H1 (cell line): Measurements from ENCODE around the gene MAMSTR. TPM values are rescaled to one million over a fixed set of nuclear protein-coding genes. Genes with fewer than 3 reads are reported as not detected.
A peak's percentile ranks its signal among the peaks of the same experiment; 100 is the strongest.

Experiments
- CTCF ChIA-PET: fragments of 300-600 bp; sonication (Branson Sonifier 250); formaldehyde crosslinking; loops from one replicate; lab custom pipeline; 2021; ENCODE audit not compliant: partially characterized antibody; lab: Charles Lee
- POLR2A ChIA-PET: fragments of 300-600 bp; sonication (Branson Sonifier 250); formaldehyde crosslinking; loops from one replicate; lab custom pipeline; 2021; ENCODE audit warnings: inconsistent platforms; ENCODE audit not compliant: partially characterized antibody; lab: Charles Lee
- DNase-seq, 2 experiments: peaks; one replicate each; pipeline versions ENCODE4 v3.0.0 to v3.0.0-alpha.2; 2010 to 2022; ENCODE audit warnings: low spot score in 2 of 2, low read depth in 1 of 2, mixed read lengths in 1 of 2
- FAIRE-seq: peaks from 2 replicates; lab custom pipeline; 2011; peaks lifted over from hg19 to GRCh38; lab: Jason Lieb, UNC
- H2AFZ ChIP-seq: 2 replicates; pipeline ENCODE4 v1.8.1; 2012; ENCODE audit warnings: low read length, inconsistent platforms
- H2AK5ac ChIP-seq: 2 replicates; pipeline ENCODE4 v1.6.1; 2013; ENCODE audit warnings: low read depth, low read length
- H2BK120ac ChIP-seq: replicated peaks from 2 replicates; pipeline ENCODE3; 2013; ENCODE audit warnings: low read depth, low read length, inconsistent platforms
- H2BK12ac ChIP-seq: 2 replicates; pipeline ENCODE4 v1.6.1; 2013; ENCODE audit warnings: low read depth, low read length
- H2BK15ac ChIP-seq: 2 replicates; pipeline ENCODE4 v1.6.1; 2013; ENCODE audit warnings: low read length
- H2BK20ac ChIP-seq: 2 replicates; pipeline ENCODE4 v1.6.1; 2013; ENCODE audit warnings: low read length
- H2BK5ac ChIP-seq: 2 replicates; pipeline ENCODE4 v1.6.1; 2013; ENCODE audit warnings: low read depth, low read length
- H3K14ac ChIP-seq: 2 replicates; pipeline ENCODE4 v1.6.1; 2013; ENCODE audit warnings: inconsistent platforms; ENCODE audit not compliant: insufficient read length
- H3K18ac ChIP-seq: 2 replicates; pipeline ENCODE4 v1.6.1; 2013; ENCODE audit warnings: low read length; ENCODE audit errors: extremely low read depth
- H3K23ac ChIP-seq: 2 replicates; pipeline ENCODE4 v1.6.1; 2013; ENCODE audit warnings: inconsistent platforms; ENCODE audit not compliant: insufficient read length
- H3K23me2 ChIP-seq: 2 replicates; pipeline ENCODE4 v1.6.1; 2013; ENCODE audit warnings: low read depth, low read length
- H3K27ac ChIP-seq: 2 replicates; pipeline ENCODE4 v1.6.1; 2011; ENCODE audit warnings: low read depth, low read length, inconsistent platforms
- H3K27me3 ChIP-seq, 4 experiments: replicated peaks in 1 of 4; 1 replicate in 1 of 4; 2 replicates in 3 of 4; pipeline versions ENCODE4 v1.6.1 to v1.8.1; 2011 to 2013; ENCODE audit warnings: low read length in 3 of 4, mild to moderate bottlenecking in 3 of 4, inconsistent platforms in 2 of 4, mixed read lengths in 2 of 4, moderate library complexity in 1 of 4; ENCODE audit not compliant: control insufficient read depth in 3 of 4, insufficient read depth in 3 of 4; ENCODE audit errors: extremely low read depth in 1 of 4
- H3K36me3 ChIP-seq, 4 experiments: 2 replicates each; pipeline versions ENCODE4 v1.6.1 to v1.8.1; 2011 to 2013; ENCODE audit warnings: mild to moderate bottlenecking in 4 of 4, low read length in 3 of 4, moderate library complexity in 2 of 4, control low read depth in 1 of 4, inconsistent platforms in 1 of 4; ENCODE audit not compliant: insufficient read depth in 4 of 4, control insufficient read depth in 2 of 4
- H3K4ac ChIP-seq: replicated peaks from 2 replicates; pipeline ENCODE3; 2013; ENCODE audit warnings: low read length, low read depth, mixed read lengths, inconsistent platforms; ENCODE audit not compliant: insufficient read length
- H3K4me1 ChIP-seq, 4 experiments: replicated peaks in 1 of 4; 1 replicate in 1 of 4; 2 replicates in 3 of 4; pipeline versions ENCODE4 v1.6.1 to v1.8.1; 2011 to 2013; ENCODE audit warnings: low read length in 3 of 4, inconsistent platforms in 2 of 4, mixed read lengths in 1 of 4; ENCODE audit not compliant: insufficient read depth in 4 of 4, control insufficient read depth in 3 of 4
- H3K4me2 ChIP-seq, 2 experiments: 2 replicates each; pipeline versions ENCODE4 v1.6.1 to v1.8.1; 2011 to 2013; ENCODE audit warnings: low read depth in 2 of 2, low read length in 2 of 2, control low read depth in 1 of 2, inconsistent platforms in 1 of 2, mild to moderate bottlenecking in 1 of 2; ENCODE audit not compliant: insufficient read depth in 1 of 2
- H3K4me3 ChIP-seq, 4 experiments: fragments of 200-600, 300-600 bp in 1 of 4; sonication (generic), shearing (Covaris generic), sonication (Bioruptor Twin) in 1 of 4; 2 replicates each; pipeline versions ENCODE4 v1.5.1 to v1.8.1; 2011 to 2016; ENCODE audit warnings: low read length in 4 of 4, low read depth in 3 of 4, control low read depth in 2 of 4, inconsistent platforms in 2 of 4, mild to moderate bottlenecking in 2 of 4, mixed read lengths in 1 of 4, moderate library complexity in 1 of 4; ENCODE audit not compliant: insufficient read depth in 2 of 4; ENCODE audit errors: extremely low read depth in 1 of 4
- H3K56ac ChIP-seq: replicated peaks from 2 replicates; pipeline ENCODE3; 2013; ENCODE audit warnings: low read depth, mild to moderate bottlenecking, mixed read lengths, low read length, inconsistent platforms; ENCODE audit not compliant: insufficient read length
- H3K79me1 ChIP-seq: 2 replicates; pipeline ENCODE4 v1.6.1; 2013; ENCODE audit warnings: low read depth, low read length, control low read depth
- H3K79me2 ChIP-seq, 2 experiments: 2 replicates each; pipeline versions ENCODE4 v1.6.1 to v1.8.1; 2012 to 2013; ENCODE audit warnings: low read length in 2 of 2, mild to moderate bottlenecking in 2 of 2, inconsistent platforms in 1 of 2; ENCODE audit not compliant: insufficient read depth in 2 of 2, control insufficient read depth in 1 of 2
- H3K9ac ChIP-seq, 4 experiments: replicated peaks in 1 of 4; 1 replicate in 1 of 4; 2 replicates in 3 of 4; pipeline versions ENCODE4 v1.6.1 to v1.8.1; 2011 to 2013; ENCODE audit warnings: low read depth in 3 of 4, low read length in 3 of 4, control low read depth in 2 of 4, mild to moderate bottlenecking in 2 of 4, moderate library complexity in 2 of 4, inconsistent platforms in 1 of 4; ENCODE audit errors: extremely low read depth in 1 of 4
- H3K9me3 ChIP-seq, 2 experiments: 2 replicates each; pipeline versions ENCODE4 v1.6.1 to v1.8.1; 2012 to 2013; ENCODE audit warnings: mild to moderate bottlenecking in 2 of 2, moderate library complexity in 2 of 2, control low read depth in 1 of 2, inconsistent platforms in 1 of 2, low read depth in 1 of 2, low read length in 1 of 2, mixed read lengths in 1 of 2; ENCODE audit not compliant: insufficient read depth in 2 of 2
- H4K20me1 ChIP-seq, 2 experiments: replicated peaks in 1 of 2; 2 replicates each; pipeline versions ENCODE3 to v1.8.1; 2011 to 2013; ENCODE audit warnings: inconsistent platforms in 2 of 2, low read length in 2 of 2, mild to moderate bottlenecking in 1 of 2; ENCODE audit not compliant: insufficient read depth in 2 of 2, control insufficient read depth in 1 of 2
- H4K5ac ChIP-seq: 2 replicates; pipeline ENCODE4 v1.6.1; 2013; ENCODE audit warnings: low read length, low read depth, mixed read lengths, inconsistent platforms; ENCODE audit not compliant: insufficient read length
- H4K8ac ChIP-seq: 2 replicates; pipeline ENCODE4 v1.8.0; 2013; ENCODE audit warnings: mild to moderate bottlenecking, moderate library complexity, low read length, inconsistent platforms; ENCODE audit not compliant: insufficient read depth; ENCODE audit errors: extremely low read depth
- H4K91ac ChIP-seq: replicated peaks from 2 replicates; pipeline ENCODE3; 2013; ENCODE audit warnings: low read length, mixed read lengths, inconsistent platforms; ENCODE audit not compliant: insufficient read length
- ATF2 ChIP-seq: IDR thresholded peaks from 2 replicates; pipeline ENCODE4 v1.6.1; 2012; ENCODE audit warnings: low read length, inconsistent platforms
- GABPA ChIP-seq: IDR thresholded peaks from 2 replicates; pipeline ENCODE4 v1.6.1; 2011; ENCODE audit warnings: mild to moderate bottlenecking, low read length, moderate library complexity, borderline replicate concordance; ENCODE audit not compliant: insufficient read depth
- JUN ChIP-seq: IDR thresholded peaks from 2 replicates; pipeline ENCODE4 v1.6.1; 2011; ENCODE audit warnings: low read depth, mild to moderate bottlenecking, improper control_type of control experiment, low read length
- MAFK ChIP-seq: IDR thresholded peaks from 2 replicates; pipeline ENCODE4 v1.6.1; 2012; ENCODE audit warnings: low read depth, mild to moderate bottlenecking, improper control_type of control experiment, low read length
- NRF1 ChIP-seq: IDR thresholded peaks from 2 replicates; pipeline ENCODE4 v1.6.1; 2011; ENCODE audit warnings: mild to moderate bottlenecking, low read depth, low read length, improper control_type of control experiment
- POU5F1 ChIP-seq: IDR thresholded peaks from 2 replicates; pipeline ENCODE4 v1.6.1; 2011; ENCODE audit warnings: low read depth, mild to moderate bottlenecking, low read length, moderate library complexity
- SAP30 ChIP-seq: fragments of 300-600 bp; sonication (generic); IDR thresholded peaks from 2 replicates; pipeline ENCODE4 v1.7.1; 2012; ENCODE audit warnings: low read length, moderate library complexity, mild to moderate bottlenecking, inconsistent platforms; ENCODE audit not compliant: insufficient read depth, insufficient replicate concordance
- SIRT6 ChIP-seq: IDR thresholded peaks from one replicate; pipeline ENCODE4 v1.7.1; 2012; ENCODE audit warnings: low read length, inconsistent platforms
- TEAD4 ChIP-seq: IDR thresholded peaks from 2 replicates; pipeline ENCODE4 v1.6.1; 2012; ENCODE audit warnings: low read depth, low read length, inconsistent platforms, mixed read lengths
- whole genome bisulfite sequencing, 2 experiments: shearing (Covaris generic) in 1 of 2; methylation state at CpG; one replicate each; pipeline versions ENCODE4 v1.1.6 to v1.1.7; 2013 to 2015; ENCODE audit warnings: low lambda C conversion rate in 2 of 2, mixed read lengths in 2 of 2, inconsistent platforms in 1 of 2, low coverage in 1 of 2, missing lambda C conversion rate in 1 of 2; ENCODE audit not compliant: insufficient replicate concordance in 2 of 2, insufficient coverage in 1 of 2, insufficient read length in 1 of 2; ENCODE audit errors: extremely low coverage in 1 of 2, missing lambda C conversion rate in 1 of 2; 5-methylcytosine and 5-hydroxymethylcytosine counted together
- polyA plus RNA-seq, 7 experiments: library from polyadenylated mRNA; depleted of rRNA in 3 of 7; stranded (reverse) in 5 of 7; unstranded in 2 of 7; fragments of >200 nt in 5 of 7; fragments of 200-250 nt in 2 of 7; gene quantifications; 1 replicate in 5 of 7; 2 replicates in 1 of 7; 4 replicates in 1 of 7; pipeline versions ENCODE4 v1.2.1 to v1.2.3, GENCODE V29; 2011 to 2013; ENCODE audit warnings: missing spikeins in 2 of 7, mixed read lengths in 2 of 7
- total RNA-seq: library from RNA; stranded (reverse); fragmentation: NEBNext Ultra II Directional; extraction: Animal tissue kit (Norgen Biotek cat#: 25700); gene quantifications from 2 replicates; pipeline ENCODE4 v1.2.1, GENCODE V29; 2021

The MAMSTR gene
- total and polyA plus RNA-seq, 2 of the 8 experiments (the other 6 are each of a cell fraction or from before 2014, with no cell fraction given): 2.0 to 2.3 TPM

DNA sequence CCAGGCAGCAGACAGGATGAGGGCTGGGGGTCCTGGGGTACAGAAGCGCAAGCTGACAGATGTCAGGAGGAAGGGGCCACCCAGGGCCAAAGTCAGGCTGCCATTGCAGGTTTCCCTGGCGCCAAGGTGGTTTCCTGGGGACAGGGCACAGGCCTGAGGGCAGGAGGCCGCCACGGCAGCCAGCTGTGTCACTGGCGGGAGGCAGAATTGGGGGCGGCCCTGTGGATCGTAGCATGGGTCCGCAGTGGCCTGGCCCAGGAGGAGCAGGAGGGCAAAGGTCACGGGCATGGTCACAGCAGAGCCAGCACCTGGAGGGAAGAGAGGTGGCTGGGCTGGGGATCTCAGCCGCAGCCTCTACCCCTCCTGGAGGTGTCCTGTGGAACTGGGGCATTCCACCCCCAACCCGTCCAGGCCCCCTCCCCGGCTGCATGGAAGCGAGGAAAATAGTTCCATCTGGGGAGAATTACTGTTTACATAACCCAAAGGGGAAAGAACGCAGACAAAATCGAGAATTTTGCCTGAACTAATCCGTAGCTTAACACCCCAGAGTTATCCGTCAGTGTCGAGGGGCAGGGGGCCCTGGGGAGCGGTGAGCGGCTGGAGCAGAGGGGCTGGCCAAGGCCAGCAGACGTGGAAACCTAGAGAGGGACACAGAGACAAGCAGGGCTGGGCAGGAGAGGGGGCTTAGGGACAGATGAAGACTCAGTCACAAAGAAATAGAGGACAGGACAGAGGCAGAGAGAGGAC is 48.7 kb downstream of the MAMSTR start:
- peaks cover 24% of the 10 kb centered on the region; the same call in 1 of the 2 replicates for H3K23me2 ChIP-seq
- no peak overlapping the region for H3K4me3 ChIP-seq
- peaks cover 0 to 3% of the 10 kb centered on the region in 2 experiments; a peak in 1 of 4 replicates for H3K9me3 ChIP-seq
- WGBS, 2 experiments: 89% methylated on average over 21 of the region's 21 CpGs; no CpG with 5 or more reads in 1 of the 2 experiments
- no peak overlapping the region for H4K5ac ChIP-seq
- FAIRE-seq (no peak), DNase-seq (no peak)
- H3K79me2 ChIP-seq: no peaks in the 10 kb centered on the region; a peak in 1 of 4 replicates
- no peak overlapping the region for H2BK5ac ChIP-seq
- no peak overlapping the region for H4K91ac ChIP-seq
- ChIA-PET CTCF (interaction anchor here (0.6 to 1.5 kb wide), 6 partner anchors 8 to 124 kb away, joined by 3 to 4 read pairs (median 3); partner anchors contain the start of gene CA11), POLR2A (interaction anchor here (1.4 kb wide), 1 partner anchor 25 kb away, joined by 5 read pairs; the partner anchor contains the start of gene CA11)
- no peak overlapping the region for H2AFZ ChIP-seq
- no peaks in the 10 kb centered on the region for H3K79me1 ChIP-seq
- H3K4me1 ChIP-seq: peaks cover 2 to 23% (median 19%) of the 10 kb centered on the region in 4 experiments
- H3K27me3 ChIP-seq: peaks cover 0 to 5% (median 3%) of the 10 kb centered on the region in 4 experiments; a peak in 2 of 7 replicates
- H2BK15ac ChIP-seq: 0 out of 2 replicates have a peak overlapping the region, but pooled peaks have one; percentile 46
- H2BK20ac ChIP-seq: no peak overlapping the region
- no peak overlapping the region for H3K4ac ChIP-seq
- H3K14ac ChIP-seq: no peak overlapping the region
- no peak overlapping the region for H2AK5ac ChIP-seq
- H3K9ac ChIP-seq: no peak overlapping the region
- no peak overlapping the region for H3K23ac ChIP-seq
- no peak overlapping the region for H3K4me2 ChIP-seq
- peaks cover 0 to 4% of the 10 kb centered on the region in 2 experiments for H4K20me1 ChIP-seq
- H2BK120ac ChIP-seq: no peak overlapping the region
- no peaks in the 10 kb centered on the region for H3K36me3 ChIP-seq
- H3K27ac ChIP-seq: no peak overlapping the region
- peak overlapping the region; percentile 35; the same call in 1 of the 2 replicates for H4K8ac ChIP-seq
- H2BK12ac ChIP-seq: no peak overlapping the region
- H3K18ac ChIP-seq: peak overlapping the region; percentile 60; the same call in 1 of the 2 replicates
- H3K56ac ChIP-seq: no peak overlapping the region
- TF ChIP-seq MAFK: no peak
- no peak for TF ChIP-seq ATF2
- no peak for TF ChIP-seq JUN
- no peak for TF ChIP-seq SAP30
- no peak for TF ChIP-seq GABPA
- no peak for TF ChIP-seq SIRT6
- TF ChIP-seq NRF1: no peak
- no peak for TF ChIP-seq POU5F1
- no peak for TF ChIP-seq TEAD4
